Lung microvascular endothelial cell (primary cell): ENCODE measurements around the gene NUDT3. TPM values are rescaled to one million over a fixed set of nuclear protein-coding genes. Genes with fewer than 3 reads are reported as not detected.

ENCODE experiments used
- DNase-seq, 2 donors: peaks; one replicate each; pipeline versions ENCODE4 v3.0.0 to v3.0.0-alpha.2; 2010; ENCODE audit warnings: low read depth in 2 of 2
- total RNA-seq: library from RNA; depleted of rRNA; stranded (reverse); fragments of >200 nt; gene quantifications from 2 replicates; pipeline ENCODE4 v1.2.1, GENCODE V29; 2014

Gene NUDT3
- total RNA-seq, 1 donor from 2014 or later: 17.1 TPM

GRCh38 chr6:34322732-34323131 lies 69.7 kb downstream of the NUDT3 start:
- DNase-seq: no peak

GRCh38 chr6:34321821-34322220 lies 70.6 kb downstream of the NUDT3 start:
- DNase-seq: peak in 1 of 2 donors; percentile 11

- no peak for DNase-seq
Measured at GRCh38 chr6:34319471-34319885, 73.0 kb downstream of the NUDT3 start.

- DNase-seq: no peak
Measured at GRCh38 chr6:34318499-34319470, 73.7 kb downstream of the NUDT3 start.

GRCh38 chr6:34317882-34318498 lies 74.5 kb downstream of the NUDT3 start:
- no peak for DNase-seq

- no peak for DNase-seq
Measured at GRCh38 chr6:34317172-34317477, 75.3 kb downstream of the NUDT3 start.

- no peak for DNase-seq
Measured at GRCh38 chr6:34316431-34317171, 75.9 kb downstream of the NUDT3 start.

GRCh38 chr6:34315780-34316179 lies 76.7 kb downstream of the NUDT3 start:
- no peak for DNase-seq

- no peak for DNase-seq
Measured at GRCh38 chr6:34315256-34315655, 77.2 kb downstream of the NUDT3 start.

- no peak for DNase-seq
Measured at GRCh38 chr6:34312259-34312658, 80.2 kb downstream of the NUDT3 start.

GRCh38 chr6:34310817-34311216 lies 81.7 kb downstream of the NUDT3 start:
- no peak for DNase-seq

- DNase-seq: no peak
Measured at GRCh38 chr6:34308483-34308882, 84.0 kb downstream of the NUDT3 start.

GRCh38 chr6:34305982-34306708 lies 86.3 kb downstream of the NUDT3 start:
- DNase-seq: peak; percentile 46 to 88

GRCh38 chr6:34305497-34305896 lies 87.0 kb downstream of the NUDT3 start:
- DNase-seq: peak in 1 of 2 donors; percentile 9

GRCh38 chr6:34304164-34304563 lies 88.3 kb downstream of the NUDT3 start:
- no peak for DNase-seq

- no peak for DNase-seq
Measured at GRCh38 chr6:34302929-34303328, 89.5 kb downstream of the NUDT3 start.

GRCh38 chr6:34301408-34301807 lies 91.1 kb downstream of the NUDT3 start:
- DNase-seq: peak in 1 of 2 donors; percentile 64

- no peak for DNase-seq
Measured at GRCh38 chr6:34300332-34300751, 92.1 kb downstream of the NUDT3 start.

- DNase-seq: peak; percentile 13 to 46
Measured at GRCh38 chr6:34298941-34299340, 93.5 kb downstream of the NUDT3 start.

GRCh38 chr6:34295721-34296120 lies 96.7 kb downstream of the NUDT3 start:
- peak in 1 of 2 donors; percentile 64 for DNase-seq

GRCh38 chr6:34292954-34293353 lies 99.5 kb downstream of the NUDT3 start:
- no peak for DNase-seq
